HepG2 (cell line): ENCODE data around the gene PACS1. TPM values are rescaled to one million over a fixed set of nuclear protein-coding genes. Genes with fewer than 3 reads are reported as not detected.
A peak's percentile ranks its signal among the peaks of the same experiment; 100 is the strongest.

Experiments
- FIP1L1 ChIP-seq: fragments of 200-400 bp; formaldehyde crosslinking; IDR thresholded peaks from 2 replicates; pipeline ENCODE4 v1.6.1; 2018; ENCODE audit warnings: low read depth, mild to moderate bottlenecking, low read length, moderate library complexity, borderline replicate concordance; ENCODE audit not compliant: insufficient read depth
- HCFC1 ChIP-seq: fragments of 150-350 bp; IDR thresholded peaks from 2 replicates; pipeline ENCODE4 v1.6.1; 2014; ENCODE audit warnings: low read depth, low read length
- MBD4 ChIP-seq: IDR thresholded peaks from 2 replicates; pipeline ENCODE4 v1.6.1; 2012; ENCODE audit warnings: low read length, inconsistent platforms, borderline replicate concordance
- MBNL3 ChIP-seq: fragments of 250-450 bp; sonication (Bioruptor Pico); conservative IDR thresholded peaks from 2 replicates; pipeline ENCODE4 v1.8.0; 2022; ENCODE audit warnings: mild to moderate bottlenecking, inconsistent platforms
- MED1 ChIP-seq: sonication (generic); formaldehyde crosslinking; IDR thresholded peaks from 2 replicates; pipeline ENCODE4 v1.4.0; 2020; ENCODE audit warnings: missing genetic modification reagents
- PCBP1 ChIP-seq: fragments of 200-400 bp; formaldehyde crosslinking; IDR thresholded peaks from 2 replicates; pipeline ENCODE4 v1.6.1; 2017; ENCODE audit warnings: mild to moderate bottlenecking, low read depth, low read length, borderline replicate concordance
- U2AF1 ChIP-seq: fragments of 200-400 bp; formaldehyde crosslinking; optimal IDR thresholded peaks from 2 replicates; pipeline ENCODE3; 2017; ENCODE audit warnings: mild to moderate bottlenecking, low read depth, low read length
- ZC3H13 ChIP-seq: sonication (generic); formaldehyde crosslinking; IDR thresholded peaks from 2 replicates; pipeline ENCODE4 v1.8.1; 2023; ENCODE audit warnings: mild to moderate bottlenecking, missing genetic modification reagents, moderate library complexity
- ZNF230 ChIP-seq: sonication (generic); formaldehyde crosslinking; IDR thresholded peaks from 2 replicates; pipeline ENCODE4 v1.4.0; 2020; ENCODE audit warnings: mild to moderate bottlenecking, missing genetic modification reagents
- ZNF713 ChIP-seq: sonication (generic); formaldehyde crosslinking; IDR thresholded peaks from 2 replicates; pipeline ENCODE4 v1.4.0; 2020; ENCODE audit warnings: mild to moderate bottlenecking, missing genetic modification reagents
- ZNF83 ChIP-seq: sonication (generic); formaldehyde crosslinking; IDR thresholded peaks from 2 replicates; pipeline ENCODE4 v1.4.0; 2020; ENCODE audit warnings: missing genetic modification reagents, mild to moderate bottlenecking, borderline replicate concordance
- polyA plus RNA-seq, 8 experiments: library from polyadenylated mRNA; depleted of rRNA in 3 of 8; stranded (reverse) in 7 of 8; unstranded in 1 of 8; fragments of >200 nt; fragmentation: Illumina TruSeq in 4 of 8; extraction: Trizol in 4 of 8; gene quantifications; 2 replicates each; pipeline versions ENCODE4 v1.2.1 to v1.2.3, GENCODE V29; 2011 to 2016; ENCODE audit warnings: low read depth in 4 of 8, missing spikeins in 1 of 8, mixed read lengths in 1 of 8; ENCODE audit not compliant: insufficient read depth in 1 of 8
- total RNA-seq, 5 experiments: library from RNA; depleted of rRNA; stranded (reverse); fragments of >200 nt; fragmentation: Illumina TruSeq; extraction: Trizol; gene quantifications; 2 replicates each; pipeline ENCODE4 v1.2.3, GENCODE V29; 2016; ENCODE audit warnings: low read depth in 1 of 5
- TF ChIP-seq, protein P1 (sequence below): sonication (generic); formaldehyde crosslinking; IDR thresholded peaks from 2 replicates; pipeline ENCODE4 v1.8.0; 2022; ENCODE audit warnings: mild to moderate bottlenecking, missing genetic modification reagents
- TF ChIP-seq, protein P2 (sequence below): sonication (generic); formaldehyde crosslinking; IDR thresholded peaks from 2 replicates; pipeline ENCODE4 v1.5.0; 2020; ENCODE audit warnings: mild to moderate bottlenecking, low read depth, missing genetic modification reagents, borderline replicate concordance
- TF ChIP-seq, protein P3 (sequence below): sonication (generic); formaldehyde crosslinking; conservative IDR thresholded peaks from 2 replicates; pipeline ENCODE4 v1.4.0; 2020; ENCODE audit warnings: mild to moderate bottlenecking, missing genetic modification reagents, moderate library complexity
- TF ChIP-seq, protein P4 (sequence below): sonication (generic); formaldehyde crosslinking; IDR thresholded peaks from 2 replicates; pipeline ENCODE4 v1.4.0; 2020; ENCODE audit warnings: mild to moderate bottlenecking, missing genetic modification reagents
- TF ChIP-seq, protein P5 (sequence below): sonication (generic); formaldehyde crosslinking; IDR thresholded peaks from 2 replicates; pipeline ENCODE4 v1.5.0; 2020; ENCODE audit warnings: mild to moderate bottlenecking, missing genetic modification reagents

PACS1 gene
- total and polyA plus RNA-seq, 2 of the 13 experiments (the other 11 are each of a cell fraction or from before 2014, with no cell fraction given) = 7.6 to 8.6 TPM

DNA sequence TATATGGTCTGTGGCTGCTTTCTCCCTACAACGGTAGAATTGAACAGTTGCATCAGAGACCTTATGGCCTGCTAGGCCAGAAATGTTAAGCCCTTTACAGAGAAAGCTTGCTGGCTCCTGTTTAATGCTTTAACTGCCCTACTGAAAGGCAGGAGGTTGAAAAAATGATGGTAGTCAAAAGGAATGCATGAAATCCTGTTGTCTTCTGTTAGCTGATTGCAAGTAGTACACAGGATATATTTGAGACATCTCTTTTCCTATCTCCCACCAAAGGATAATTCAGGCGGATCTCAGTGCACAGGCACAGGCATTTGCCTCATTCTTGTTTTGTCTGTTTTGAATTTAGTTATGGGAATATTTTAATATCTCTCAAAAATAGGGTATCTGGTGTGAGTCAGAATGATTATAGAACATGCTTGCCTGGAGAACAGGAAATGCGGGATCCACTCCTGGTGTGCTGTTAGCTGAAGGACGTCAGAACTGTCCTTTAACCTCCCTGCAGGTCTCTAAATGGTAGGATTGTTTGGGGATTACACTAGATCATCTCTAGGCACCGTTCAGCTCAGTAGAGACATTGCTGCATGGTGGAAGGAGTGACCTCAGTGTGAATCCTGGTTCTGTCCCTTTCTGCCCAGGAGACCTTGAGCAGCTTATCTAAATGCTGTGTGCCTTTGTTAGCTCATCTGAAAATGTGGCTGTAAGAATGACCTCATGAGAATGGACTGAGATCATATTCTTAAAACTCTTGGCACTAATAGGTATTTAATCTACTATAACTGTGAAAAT lies 49.5 kb downstream of the PACS1 start (continued):
- TF ChIP-seq MBD4 = no peak
- TF ChIP-seq PCBP1 = no peak
- TF ChIP-seq ZC3H13 = no peak
- TF ChIP-seq, protein P1, sequence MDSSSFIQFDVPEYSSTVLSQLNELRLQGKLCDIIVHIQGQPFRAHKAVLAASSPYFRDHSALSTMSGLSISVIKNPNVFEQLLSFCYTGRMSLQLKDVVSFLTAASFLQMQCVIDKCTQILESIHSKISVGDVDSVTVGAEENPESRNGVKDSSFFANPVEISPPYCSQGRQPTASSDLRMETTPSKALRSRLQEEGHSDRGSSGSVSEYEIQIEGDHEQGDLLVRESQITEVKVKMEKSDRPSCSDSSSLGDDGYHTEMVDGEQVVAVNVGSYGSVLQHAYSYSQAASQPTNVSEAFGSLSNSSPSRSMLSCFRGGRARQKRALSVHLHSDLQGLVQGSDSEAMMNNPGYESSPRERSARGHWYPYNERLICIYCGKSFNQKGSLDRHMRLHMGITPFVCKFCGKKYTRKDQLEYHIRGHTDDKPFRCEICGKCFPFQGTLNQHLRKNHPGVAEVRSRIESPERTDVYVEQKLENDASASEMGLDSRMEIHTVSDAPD (CRISPR knock-in tag) = no peak; the same call in 1 of the 2 replicates
- TF ChIP-seq, protein P2, sequence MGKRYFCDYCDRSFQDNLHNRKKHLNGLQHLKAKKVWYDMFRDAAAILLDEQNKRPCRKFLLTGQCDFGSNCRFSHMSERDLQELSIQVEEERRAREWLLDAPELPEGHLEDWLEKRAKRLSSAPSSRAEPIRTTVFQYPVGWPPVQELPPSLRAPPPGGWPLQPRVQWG (CRISPR knock-in tag) = no peak
- TF ChIP-seq, protein P3, sequence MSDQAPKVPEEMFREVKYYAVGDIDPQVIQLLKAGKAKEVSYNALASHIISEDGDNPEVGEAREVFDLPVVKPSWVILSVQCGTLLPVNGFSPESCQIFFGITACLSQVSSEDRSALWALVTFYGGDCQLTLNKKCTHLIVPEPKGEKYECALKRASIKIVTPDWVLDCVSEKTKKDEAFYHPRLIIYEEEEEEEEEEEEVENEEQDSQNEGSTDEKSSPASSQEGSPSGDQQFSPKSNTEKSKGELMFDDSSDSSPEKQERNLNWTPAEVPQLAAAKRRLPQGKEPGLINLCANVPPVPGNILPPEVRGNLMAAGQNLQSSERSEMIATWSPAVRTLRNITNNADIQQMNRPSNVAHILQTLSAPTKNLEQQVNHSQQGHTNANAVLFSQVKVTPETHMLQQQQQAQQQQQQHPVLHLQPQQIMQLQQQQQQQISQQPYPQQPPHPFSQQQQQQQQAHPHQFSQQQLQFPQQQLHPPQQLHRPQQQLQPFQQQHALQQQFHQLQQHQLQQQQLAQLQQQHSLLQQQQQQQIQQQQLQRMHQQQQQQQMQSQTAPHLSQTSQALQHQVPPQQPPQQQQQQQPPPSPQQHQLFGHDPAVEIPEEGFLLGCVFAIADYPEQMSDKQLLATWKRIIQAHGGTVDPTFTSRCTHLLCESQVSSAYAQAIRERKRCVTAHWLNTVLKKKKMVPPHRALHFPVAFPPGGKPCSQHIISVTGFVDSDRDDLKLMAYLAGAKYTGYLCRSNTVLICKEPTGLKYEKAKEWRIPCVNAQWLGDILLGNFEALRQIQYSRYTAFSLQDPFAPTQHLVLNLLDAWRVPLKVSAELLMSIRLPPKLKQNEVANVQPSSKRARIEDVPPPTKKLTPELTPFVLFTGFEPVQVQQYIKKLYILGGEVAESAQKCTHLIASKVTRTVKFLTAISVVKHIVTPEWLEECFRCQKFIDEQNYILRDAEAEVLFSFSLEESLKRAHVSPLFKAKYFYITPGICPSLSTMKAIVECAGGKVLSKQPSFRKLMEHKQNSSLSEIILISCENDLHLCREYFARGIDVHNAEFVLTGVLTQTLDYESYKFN (CRISPR knock-in tag) = peak; percentile 60
- TF ChIP-seq, protein P4, sequence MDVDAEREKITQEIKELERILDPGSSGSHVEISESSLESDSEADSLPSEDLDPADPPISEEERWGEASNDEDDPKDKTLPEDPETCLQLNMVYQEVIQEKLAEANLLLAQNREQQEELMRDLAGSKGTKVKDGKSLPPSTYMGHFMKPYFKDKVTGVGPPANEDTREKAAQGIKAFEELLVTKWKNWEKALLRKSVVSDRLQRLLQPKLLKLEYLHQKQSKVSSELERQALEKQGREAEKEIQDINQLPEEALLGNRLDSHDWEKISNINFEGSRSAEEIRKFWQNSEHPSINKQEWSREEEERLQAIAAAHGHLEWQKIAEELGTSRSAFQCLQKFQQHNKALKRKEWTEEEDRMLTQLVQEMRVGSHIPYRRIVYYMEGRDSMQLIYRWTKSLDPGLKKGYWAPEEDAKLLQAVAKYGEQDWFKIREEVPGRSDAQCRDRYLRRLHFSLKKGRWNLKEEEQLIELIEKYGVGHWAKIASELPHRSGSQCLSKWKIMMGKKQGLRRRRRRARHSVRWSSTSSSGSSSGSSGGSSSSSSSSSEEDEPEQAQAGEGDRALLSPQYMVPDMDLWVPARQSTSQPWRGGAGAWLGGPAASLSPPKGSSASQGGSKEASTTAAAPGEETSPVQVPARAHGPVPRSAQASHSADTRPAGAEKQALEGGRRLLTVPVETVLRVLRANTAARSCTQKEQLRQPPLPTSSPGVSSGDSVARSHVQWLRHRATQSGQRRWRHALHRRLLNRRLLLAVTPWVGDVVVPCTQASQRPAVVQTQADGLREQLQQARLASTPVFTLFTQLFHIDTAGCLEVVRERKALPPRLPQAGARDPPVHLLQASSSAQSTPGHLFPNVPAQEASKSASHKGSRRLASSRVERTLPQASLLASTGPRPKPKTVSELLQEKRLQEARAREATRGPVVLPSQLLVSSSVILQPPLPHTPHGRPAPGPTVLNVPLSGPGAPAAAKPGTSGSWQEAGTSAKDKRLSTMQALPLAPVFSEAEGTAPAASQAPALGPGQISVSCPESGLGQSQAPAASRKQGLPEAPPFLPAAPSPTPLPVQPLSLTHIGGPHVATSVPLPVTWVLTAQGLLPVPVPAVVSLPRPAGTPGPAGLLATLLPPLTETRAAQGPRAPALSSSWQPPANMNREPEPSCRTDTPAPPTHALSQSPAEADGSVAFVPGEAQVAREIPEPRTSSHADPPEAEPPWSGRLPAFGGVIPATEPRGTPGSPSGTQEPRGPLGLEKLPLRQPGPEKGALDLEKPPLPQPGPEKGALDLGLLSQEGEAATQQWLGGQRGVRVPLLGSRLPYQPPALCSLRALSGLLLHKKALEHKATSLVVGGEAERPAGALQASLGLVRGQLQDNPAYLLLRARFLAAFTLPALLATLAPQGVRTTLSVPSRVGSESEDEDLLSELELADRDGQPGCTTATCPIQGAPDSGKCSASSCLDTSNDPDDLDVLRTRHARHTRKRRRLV = no peak
- no peak for TF ChIP-seq FIP1L1
- no peak for TF ChIP-seq MBNL3 (CRISPR knock-in tag)
- TF ChIP-seq ZNF713 (CRISPR knock-in tag) = no peak
- TF ChIP-seq U2AF1 = no peak
- TF ChIP-seq MED1 = no peak
- TF ChIP-seq, protein P5, sequence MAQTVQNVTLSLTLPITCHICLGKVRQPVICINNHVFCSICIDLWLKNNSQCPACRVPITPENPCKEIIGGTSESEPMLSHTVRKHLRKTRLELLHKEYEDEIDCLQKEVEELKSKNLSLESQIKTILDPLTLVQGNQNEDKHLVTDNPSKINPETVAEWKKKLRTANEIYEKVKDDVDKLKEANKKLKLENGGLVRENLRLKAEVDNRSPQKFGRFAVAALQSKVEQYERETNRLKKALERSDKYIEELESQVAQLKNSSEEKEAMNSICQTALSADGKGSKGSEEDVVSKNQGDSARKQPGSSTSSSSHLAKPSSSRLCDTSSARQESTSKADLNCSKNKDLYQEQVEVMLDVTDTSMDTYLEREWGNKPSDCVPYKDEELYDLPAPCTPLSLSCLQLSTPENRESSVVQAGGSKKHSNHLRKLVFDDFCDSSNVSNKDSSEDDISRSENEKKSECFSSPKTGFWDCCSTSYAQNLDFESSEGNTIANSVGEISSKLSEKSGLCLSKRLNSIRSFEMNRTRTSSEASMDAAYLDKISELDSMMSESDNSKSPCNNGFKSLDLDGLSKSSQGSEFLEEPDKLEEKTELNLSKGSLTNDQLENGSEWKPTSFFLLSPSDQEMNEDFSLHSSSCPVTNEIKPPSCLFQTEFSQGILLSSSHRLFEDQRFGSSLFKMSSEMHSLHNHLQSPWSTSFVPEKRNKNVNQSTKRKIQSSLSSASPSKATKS = no peak
- TF ChIP-seq ZNF230 (CRISPR knock-in tag) = no peak
- no peak for TF ChIP-seq ZNF83
- no peak for TF ChIP-seq HCFC1
